ENCODE data around the gene ZNRF3.

DNA sequence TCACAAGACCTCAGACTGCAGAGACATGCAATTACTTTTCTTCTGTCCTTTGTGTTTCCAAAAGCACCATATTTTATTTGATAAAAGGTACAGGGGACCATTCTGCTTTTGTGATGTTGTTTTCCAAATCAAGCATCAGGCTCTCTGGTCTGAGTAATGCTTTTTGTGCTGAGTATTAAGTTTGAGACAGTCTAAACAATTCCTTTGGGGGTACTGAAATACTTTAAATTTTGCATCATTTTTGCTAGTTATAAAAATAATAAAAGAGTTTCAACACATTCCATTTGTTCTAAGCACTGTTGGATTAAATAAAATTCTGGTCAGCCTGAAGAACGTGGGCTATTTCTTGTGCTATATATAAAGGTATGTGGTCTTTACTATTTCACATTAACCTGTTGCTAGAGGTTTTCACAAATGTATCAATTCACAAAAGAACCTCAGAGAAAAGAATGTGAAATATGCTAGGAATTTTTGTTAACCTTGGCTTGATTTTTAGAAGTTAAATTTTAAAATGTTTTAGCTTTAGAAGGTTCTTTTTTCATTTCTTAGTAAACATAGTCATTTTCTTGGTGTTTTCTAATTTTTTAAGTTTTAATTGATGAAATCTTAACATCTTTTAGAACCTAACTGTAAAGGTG lies 116.7 kb downstream of the ZNRF3 start:
- TF ChIP-seq, protein P1, sequence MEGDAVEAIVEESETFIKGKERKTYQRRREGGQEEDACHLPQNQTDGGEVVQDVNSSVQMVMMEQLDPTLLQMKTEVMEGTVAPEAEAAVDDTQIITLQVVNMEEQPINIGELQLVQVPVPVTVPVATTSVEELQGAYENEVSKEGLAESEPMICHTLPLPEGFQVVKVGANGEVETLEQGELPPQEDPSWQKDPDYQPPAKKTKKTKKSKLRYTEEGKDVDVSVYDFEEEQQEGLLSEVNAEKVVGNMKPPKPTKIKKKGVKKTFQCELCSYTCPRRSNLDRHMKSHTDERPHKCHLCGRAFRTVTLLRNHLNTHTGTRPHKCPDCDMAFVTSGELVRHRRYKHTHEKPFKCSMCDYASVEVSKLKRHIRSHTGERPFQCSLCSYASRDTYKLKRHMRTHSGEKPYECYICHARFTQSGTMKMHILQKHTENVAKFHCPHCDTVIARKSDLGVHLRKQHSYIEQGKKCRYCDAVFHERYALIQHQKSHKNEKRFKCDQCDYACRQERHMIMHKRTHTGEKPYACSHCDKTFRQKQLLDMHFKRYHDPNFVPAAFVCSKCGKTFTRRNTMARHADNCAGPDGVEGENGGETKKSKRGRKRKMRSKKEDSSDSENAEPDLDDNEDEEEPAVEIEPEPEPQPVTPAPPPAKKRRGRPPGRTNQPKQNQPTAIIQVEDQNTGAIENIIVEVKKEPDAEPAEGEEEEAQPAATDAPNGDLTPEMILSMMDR (IDR thresholded peaks at IDR 0.05; ENCODE audit: low read depth, low read length): no peak
- no peak for TF ChIP-seq EZH2phosphoT487 (IDR thresholded peaks at IDR 0.05; ENCODE audit: low read depth)
